Natural killer cell (primary cell): Measurements from ENCODE around the gene RAPGEF1. TPM values are rescaled to one million over a fixed set of nuclear protein-coding genes. Genes with fewer than 3 reads are reported as not detected.

Experiments
- ATAC-seq, 3 donors: fragments of 150-1000 bp in 2 of 3; fragments of 200-7000 bp in 1 of 3; cut with Tn5 transposase; 1 replicate in 1 of 3; 2 replicates in 2 of 3; pipeline ENCODE4 v1.10.0; 2021; ENCODE audit warnings: mild to moderate bottlenecking in 2 of 3, moderate library complexity in 2 of 3
- DNase-seq, 2 donors: peaks; one replicate each; pipeline versions ENCODE4 v3.0.0 to v3.0.0-alpha.2; 2013 to 2021; ENCODE audit warnings: mixed read lengths in 1 of 2
- H3K27ac ChIP-seq: one replicate; pipeline ENCODE4 v1.5.1; 2013; ENCODE audit warnings: mild to moderate bottlenecking, low read length
- H3K27me3 ChIP-seq: one replicate; pipeline ENCODE4 v1.6.1; 2013; ENCODE audit warnings: low read length; ENCODE audit not compliant: control insufficient read depth, insufficient read depth
- H3K36me3 ChIP-seq: one replicate; pipeline ENCODE4 v1.6.1; 2013; ENCODE audit warnings: low read length; ENCODE audit not compliant: control insufficient read depth, insufficient read depth
- H3K4me1 ChIP-seq: one replicate; pipeline ENCODE4 v1.6.1; 2013; ENCODE audit warnings: low read length; ENCODE audit not compliant: control insufficient read depth, insufficient read depth
- H3K4me3 ChIP-seq: one replicate; pipeline ENCODE4 v1.5.1; 2013; ENCODE audit warnings: low read length
- H3K9me3 ChIP-seq: one replicate; pipeline ENCODE4 v1.6.1; 2013; ENCODE audit warnings: low read length; ENCODE audit not compliant: control insufficient read depth, insufficient read depth
- H3K27ac Mint-ChIP-seq, 2 donors: one replicate each; pipeline ENCODE4 v1.8.0; 2022; ENCODE audit warnings: mild to moderate bottlenecking in 2 of 2, mixed read lengths in 2 of 2, moderate library complexity in 1 of 2
- H3K27me3 Mint-ChIP-seq, 2 donors: one replicate each; pipeline ENCODE4 v1.8.0; 2022; ENCODE audit warnings: low read depth in 2 of 2, mixed read lengths in 2 of 2
- H3K36me3 Mint-ChIP-seq: one replicate; pipeline ENCODE4 v1.8.0; 2022; ENCODE audit warnings: mixed read lengths
- H3K4me1 Mint-ChIP-seq, 2 donors: one replicate each; pipeline ENCODE4 v1.8.0; 2022; ENCODE audit warnings: mixed read lengths in 2 of 2
- H3K4me3 Mint-ChIP-seq: one replicate; pipeline ENCODE4 v1.8.0; 2022; ENCODE audit warnings: mild to moderate bottlenecking, moderate library complexity, mixed read lengths
- H3K9me3 Mint-ChIP-seq, 2 donors: one replicate each; pipeline ENCODE4 v1.8.0; 2022; ENCODE audit warnings: mixed read lengths in 2 of 2
- CTCF ChIP-seq: fragments of 200-600 bp; IDR thresholded peaks from one replicate; pipeline ENCODE4 v1.8.0; 2022; ENCODE audit warnings: antibody characterized with exemption
- WGBS: methylation state at CpG from one replicate; pipeline ENCODE4 v1.1.7; 2013; ENCODE audit warnings: missing lambda C conversion rate; ENCODE audit not compliant: insufficient coverage; 5-methylcytosine and 5-hydroxymethylcytosine counted together
- intact Hi-C: fragments of 100-400 bp; cut with micrococcal nuclease; formaldehyde crosslinking; loops from one replicate; pipeline ENCODE4 v1.14.2; 2022
- total RNA-seq, 4 donors: library from RNA; stranded (reverse); fragments of 120-200 nt in 1 of 4; gene quantifications; one replicate each; pipeline versions ENCODE4 v1.2.3 to v1.2.4, GENCODE V29; 2013 to 2022

RAPGEF1 gene
- total RNA-seq, 3 donors from 2014 or later (not counting 1 experiment from before 2014, with no cell fraction given), result 210 to 224 (median 222) TPM

- Histone ChIP-seq H3K4me1 (peaks cover 85% of the 10 kb centered on the region), H3K27me3 (no peaks in the 10 kb centered on the region), H3K36me3 (peaks cover 48% of the 10 kb centered on the region), H3K27ac (peak overlapping the region; percentile 97), H3K9me3 (no peaks in the 10 kb centered on the region), H3K4me3 (peak overlapping the region; percentile 13)
- H3K4me3 Mint-ChIP-seq, result peak overlapping the region; percentile 75
- H3K36me3 Mint-ChIP-seq, result no peaks in the 10 kb centered on the region
- H3K27me3 Mint-ChIP-seq, result no peaks in the 10 kb centered on the region
- 48% methylated on average over 19 of the region's 21 CpGs for WGBS
- intact Hi-C loops, result loop anchor here (1.0 to 2.0 kb wide), 6 partner anchors 17 to 101 kb away; no protein-coding TSS in a partner anchor
- no peak for TF ChIP-seq CTCF
- H3K9me3 Mint-ChIP-seq, result no peaks in the 10 kb centered on the region
- H3K27ac Mint-ChIP-seq, result peak overlapping the region; percentile 95 to 98
- DNase-seq (peak; percentile 73 to 92), ATAC-seq (peak; percentile 82 to 88 (median 83))
- H3K4me1 Mint-ChIP-seq, result peaks cover 36 to 61% of the 10 kb centered on the region in 2 donors
Observed at GRCh38 chr9:131627648-131628458, 112.0 kb downstream of the RAPGEF1 start.

DNA sequence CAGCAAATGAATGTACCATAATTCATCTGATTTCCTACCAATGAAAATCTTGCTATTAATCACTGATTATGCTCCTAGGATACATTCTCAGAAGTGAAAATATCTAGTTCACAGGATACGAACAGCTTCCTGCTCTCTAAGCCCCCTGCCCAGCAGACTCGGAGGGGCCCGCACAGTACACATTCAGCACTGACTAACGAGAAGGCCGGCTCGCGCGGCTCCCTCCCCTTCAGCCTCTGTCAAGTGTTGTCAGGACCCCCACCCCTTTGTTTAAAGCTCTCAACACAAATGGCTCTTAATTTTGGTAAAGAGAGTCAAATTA, 112.6 kb downstream of the RAPGEF1 start:
- intact Hi-C loops, result no loop called here
- TF ChIP-seq CTCF, result no peak
- H3K4me1 Mint-ChIP-seq, result peaks cover 35 to 67% of the 10 kb centered on the region in 2 donors
- 74% methylated on average over 8 of the region's 8 CpGs for WGBS
- Histone ChIP-seq H3K36me3 (peaks cover 46% of the 10 kb centered on the region), H3K9me3 (no peaks in the 10 kb centered on the region), H3K27ac (peak overlapping the region; percentile 97), H3K27me3 (no peaks in the 10 kb centered on the region), H3K4me3 (no peak overlapping the region), H3K4me1 (peaks cover 91% of the 10 kb centered on the region)
- ATAC-seq (no peak), DNase-seq (no peak)
- H3K4me3 Mint-ChIP-seq, result peak overlapping the region; percentile 75
- peak overlapping the region; percentile 95 to 98 for H3K27ac Mint-ChIP-seq
- no peaks in the 10 kb centered on the region for H3K27me3 Mint-ChIP-seq
- H3K9me3 Mint-ChIP-seq, result no peaks in the 10 kb centered on the region
- no peaks in the 10 kb centered on the region for H3K36me3 Mint-ChIP-seq

GRCh38 chr9:131625790-131626670, 113.8 kb downstream of the RAPGEF1 start:
- Mint-ChIP-seq H3K27ac (peak overlapping the region; percentile 95 to 98), H3K4me1 (peaks cover 42 to 74% of the 10 kb centered on the region in 2 donors), H3K4me3 (peak overlapping the region; percentile 4), H3K36me3 (no peaks in the 10 kb centered on the region), H3K9me3 (no peaks in the 10 kb centered on the region), H3K27me3 (no peaks in the 10 kb centered on the region)
- TF ChIP-seq CTCF, result no peak
- H3K4me1 ChIP-seq, result peaks cover 98% of the 10 kb centered on the region
- intact Hi-C loops, result no loop called here
- H3K27ac ChIP-seq, result peak overlapping the region; percentile 65
- H3K9me3 ChIP-seq, result no peaks in the 10 kb centered on the region
- whole genome bisulfite sequencing, result 88% methylated on average over 28 of the region's 28 CpGs
- no peaks in the 10 kb centered on the region for H3K27me3 ChIP-seq
- no peak overlapping the region for H3K4me3 ChIP-seq
- ATAC-seq (no peak), DNase-seq (peak in 1 of 2 donors; percentile 47)
- peaks cover 49% of the 10 kb centered on the region for H3K36me3 ChIP-seq
